ENCODE results near the gene NCKIPSD.

The NCKIPSD gene

GRCh38 chr3:48678056-48678455 lies 7.7 kb downstream of the NCKIPSD start:
- TF ChIP-seq, protein P1, sequence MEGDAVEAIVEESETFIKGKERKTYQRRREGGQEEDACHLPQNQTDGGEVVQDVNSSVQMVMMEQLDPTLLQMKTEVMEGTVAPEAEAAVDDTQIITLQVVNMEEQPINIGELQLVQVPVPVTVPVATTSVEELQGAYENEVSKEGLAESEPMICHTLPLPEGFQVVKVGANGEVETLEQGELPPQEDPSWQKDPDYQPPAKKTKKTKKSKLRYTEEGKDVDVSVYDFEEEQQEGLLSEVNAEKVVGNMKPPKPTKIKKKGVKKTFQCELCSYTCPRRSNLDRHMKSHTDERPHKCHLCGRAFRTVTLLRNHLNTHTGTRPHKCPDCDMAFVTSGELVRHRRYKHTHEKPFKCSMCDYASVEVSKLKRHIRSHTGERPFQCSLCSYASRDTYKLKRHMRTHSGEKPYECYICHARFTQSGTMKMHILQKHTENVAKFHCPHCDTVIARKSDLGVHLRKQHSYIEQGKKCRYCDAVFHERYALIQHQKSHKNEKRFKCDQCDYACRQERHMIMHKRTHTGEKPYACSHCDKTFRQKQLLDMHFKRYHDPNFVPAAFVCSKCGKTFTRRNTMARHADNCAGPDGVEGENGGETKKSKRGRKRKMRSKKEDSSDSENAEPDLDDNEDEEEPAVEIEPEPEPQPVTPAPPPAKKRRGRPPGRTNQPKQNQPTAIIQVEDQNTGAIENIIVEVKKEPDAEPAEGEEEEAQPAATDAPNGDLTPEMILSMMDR (IDR thresholded peaks at IDR 0.05), result no peak

- TF ChIP-seq, protein P1 (IDR thresholded peaks at IDR 0.05), result no peak
These were observed 11.2 kb downstream of the NCKIPSD start for GRCh38 chr3:48674505-48674904.

- TF ChIP-seq, protein P1 (IDR thresholded peaks at IDR 0.05), result no peak
These were observed 13.2 kb downstream of the NCKIPSD start for GRCh38 chr3:48672522-48672921.

- TF ChIP-seq, protein P1 (IDR thresholded peaks at IDR 0.05), result no peak
These were observed 20.8 kb downstream of the NCKIPSD start for GRCh38 chr3:48664929-48665328.

- TF ChIP-seq, protein P1 (IDR thresholded peaks at IDR 0.05), result no peak; the same call in none of the 2 replicates
These were observed 21.4 kb downstream of the NCKIPSD start for GRCh38 chr3:48664313-48664644.

DNA sequence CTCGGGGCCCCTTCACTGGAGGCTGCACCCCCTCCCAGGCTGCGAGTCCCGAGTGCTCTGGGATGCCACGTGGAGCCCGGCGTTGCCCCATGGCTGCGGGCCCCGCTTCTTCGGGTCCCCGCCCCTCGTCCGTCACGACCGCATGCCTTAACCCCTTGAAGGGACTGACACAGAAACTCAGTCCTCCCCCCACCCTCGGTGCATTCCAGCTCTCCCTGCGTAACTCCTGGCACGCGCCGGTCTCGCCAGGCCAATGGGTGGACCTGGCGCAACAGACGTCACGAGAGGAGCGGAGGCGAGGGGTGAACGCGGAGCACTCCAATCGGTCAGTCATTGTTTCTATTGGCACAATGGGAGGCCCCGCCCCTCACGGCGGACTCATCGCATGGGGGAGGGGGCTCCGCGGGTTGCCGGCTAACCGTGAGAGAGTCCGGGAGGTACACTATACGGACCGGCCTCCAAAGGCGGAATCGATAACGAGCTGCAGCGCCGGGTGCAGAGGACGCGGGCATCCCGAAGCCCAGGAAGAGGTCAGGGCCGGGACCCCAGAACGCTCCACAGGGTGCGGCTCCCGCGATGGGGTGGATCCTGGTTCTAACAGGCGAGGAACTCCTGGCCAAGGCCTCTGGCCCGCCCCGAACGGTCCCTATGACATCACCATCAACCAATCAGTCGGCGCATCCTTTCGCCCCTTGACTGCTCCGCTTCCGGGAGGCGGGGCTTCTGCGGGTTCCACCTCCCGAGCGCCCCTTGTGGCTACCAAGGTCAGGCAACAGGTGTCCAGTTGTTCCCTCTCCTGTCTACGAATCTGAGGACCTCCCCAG lies 22.0 kb downstream of the NCKIPSD start:
- TF ChIP-seq, protein P1 (IDR thresholded peaks at IDR 0.05), result peak; percentile 82

- TF ChIP-seq, protein P1 (IDR thresholded peaks at IDR 0.05), result no peak
These were observed 22.8 kb downstream of the NCKIPSD start, which contains the start of gene CELSR3 for GRCh38 chr3:48662753-48663488. TSS of gene CELSR3 (minus strand) at chr3:48662886. CDS start at chr3:48662634, 252 bp downstream.
